Hematopoietic multipotent progenitor cell (in vitro differentiated cells): ENCODE measurements around the gene FAM200B. TPM values are rescaled to one million over a fixed set of nuclear protein-coding genes. Genes with fewer than 3 reads are reported as not detected.

ENCODE experiments used
- DNase-seq, 3 donors: peaks; one replicate each; pipeline ENCODE4 v3.0.0-alpha.2; 2011 to 2015; ENCODE audit warnings: low read depth in 2 of 3, low spot score in 2 of 3
- total RNA-seq: library from RNA; depleted of rRNA; stranded (reverse); fragments of >200 nt; gene quantifications from one replicate; pipeline ENCODE4 v1.2.3, GENCODE V29; 2012

FAM200B gene
- 8.3 TPM for total RNA-seq

DNA sequence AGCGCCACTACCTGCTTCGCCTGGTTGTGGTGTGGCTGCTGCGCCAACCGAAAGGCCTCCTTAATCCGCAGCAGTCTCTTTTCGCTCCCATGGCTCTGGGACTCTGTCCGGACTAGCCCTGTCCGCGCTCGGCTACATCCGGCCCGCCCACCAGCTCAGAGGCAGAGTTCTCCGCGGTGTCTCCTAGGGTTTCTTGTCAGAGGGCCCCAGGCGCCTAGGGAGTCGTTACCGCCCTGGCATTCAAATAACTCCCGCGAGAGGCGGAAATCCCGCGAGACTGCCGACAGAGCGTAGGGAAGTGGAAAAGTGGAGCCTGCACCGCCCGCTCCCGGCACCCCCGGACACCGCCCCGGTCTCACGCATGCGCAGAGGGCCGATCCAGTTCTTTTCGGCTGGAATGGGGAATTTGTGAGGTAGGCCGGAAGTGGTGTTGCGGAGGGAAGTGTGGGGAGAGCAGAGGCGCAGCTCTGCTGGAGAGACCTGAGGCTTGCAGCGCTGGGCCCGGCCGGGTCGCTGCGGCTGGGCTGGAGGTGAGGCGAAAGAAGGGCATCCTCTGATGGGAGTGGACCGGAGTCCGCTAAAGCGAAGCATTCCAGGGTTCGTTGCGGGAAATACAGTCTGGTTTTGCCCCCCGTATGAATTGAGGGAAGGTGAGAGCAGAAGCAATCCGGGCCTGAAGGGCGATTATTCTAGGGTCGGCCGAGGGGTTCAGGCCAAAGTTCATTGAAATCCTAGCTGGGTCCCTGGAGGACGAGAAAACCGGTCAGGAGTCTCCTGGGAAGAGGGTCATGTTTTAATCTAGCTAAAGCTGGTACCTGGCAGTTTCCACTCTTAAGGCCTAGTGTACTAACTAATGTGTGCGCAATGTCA lies at the start of gene FAM200B:
FAM200B (plus strand) TSS at position 456 of the 870 bp plus-strand sequence. CDS start 5,151 bp downstream, outside the sequence.
- peak; percentile 88 to 97 (median 94) for DNase-seq

DNA sequence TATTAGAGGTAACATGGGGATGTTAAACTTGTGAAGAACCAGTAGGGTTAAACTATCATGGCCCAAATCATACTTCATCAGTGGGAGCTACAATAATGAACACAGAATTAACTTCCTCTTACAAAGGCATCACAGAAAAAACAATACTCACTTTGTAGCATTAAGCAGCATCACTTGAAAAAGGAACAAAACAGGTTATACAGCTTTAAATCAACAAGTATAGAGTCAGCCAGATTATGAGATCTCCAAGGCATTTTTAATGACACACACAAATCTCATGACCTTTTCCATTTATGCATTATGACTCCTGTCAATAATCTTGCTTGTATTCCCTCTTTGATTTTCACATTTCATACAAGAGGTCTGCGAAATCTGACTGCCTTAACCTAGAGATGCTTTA lies 44.8 kb upstream of the FAM200B start:
- no peak for DNase-seq

DNA sequence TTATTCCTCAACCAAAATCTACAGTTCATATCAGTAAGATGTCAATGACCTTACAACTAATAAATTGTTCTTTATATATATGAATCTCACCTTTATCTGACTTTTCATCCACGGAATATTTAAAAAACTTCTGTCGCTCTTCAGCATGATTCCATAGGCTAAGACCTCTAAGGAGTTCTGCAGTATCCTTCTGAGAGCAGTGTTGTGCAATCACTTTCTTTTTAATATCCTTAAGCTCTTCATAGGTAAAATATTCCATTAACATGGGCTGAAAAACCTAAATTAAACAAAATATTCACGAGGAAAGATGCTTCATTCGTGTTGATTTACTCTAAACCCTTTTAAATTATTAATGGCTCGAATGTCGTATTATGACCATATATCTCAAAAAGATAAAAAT lies 43.2 kb upstream of the FAM200B start:
- DNase-seq, result no peak

DNA sequence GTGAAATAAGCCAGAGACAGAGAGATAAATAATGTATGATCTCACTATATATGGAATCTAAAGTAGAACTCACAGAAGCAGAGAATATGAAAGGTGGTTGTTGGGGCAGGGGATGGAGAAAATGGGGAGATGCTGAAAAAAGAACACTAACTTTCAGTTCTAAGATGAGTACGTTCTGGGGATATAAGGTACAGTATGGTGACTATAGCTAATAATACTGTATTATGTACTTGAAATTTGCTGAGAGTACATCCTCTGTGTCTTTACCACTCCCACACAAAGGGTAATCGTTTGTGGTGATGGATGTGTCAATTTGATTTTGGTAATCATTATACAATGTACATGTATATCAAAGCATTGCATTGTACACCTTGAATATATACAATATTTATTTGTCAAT lies 33.0 kb upstream of the FAM200B start:
- DNase-seq, result no peak

DNA sequence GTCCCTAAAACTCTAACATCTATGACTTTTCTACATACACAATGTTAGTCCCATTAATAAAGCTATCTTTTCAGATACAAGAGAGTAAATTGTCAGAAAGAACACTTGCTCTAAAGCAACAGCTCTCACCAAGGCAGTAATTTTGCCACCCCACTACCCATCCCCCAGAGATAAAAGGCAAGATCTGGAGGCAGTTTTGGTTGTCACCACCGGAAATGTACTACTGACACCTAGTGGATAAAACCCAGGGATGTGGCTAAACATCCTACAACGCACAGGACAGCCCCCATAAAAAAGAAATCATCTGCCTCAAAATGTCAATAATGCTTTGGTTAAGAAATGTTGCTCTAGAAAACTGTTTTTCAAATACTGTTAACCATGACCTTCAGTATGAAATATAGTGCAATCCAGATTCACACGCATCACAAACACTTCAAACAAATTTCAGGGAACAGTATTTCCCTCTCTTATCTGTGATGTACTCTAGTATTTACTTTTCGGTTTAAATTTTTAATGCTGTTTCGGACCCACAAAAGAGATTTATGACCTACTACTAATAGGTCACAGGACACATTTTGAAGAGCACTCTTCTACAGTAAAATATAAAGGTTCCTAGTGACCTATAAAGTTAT lies 31.6 kb upstream of the FAM200B start:
- peak; percentile 30 to 87 (median 77) for DNase-seq

DNA sequence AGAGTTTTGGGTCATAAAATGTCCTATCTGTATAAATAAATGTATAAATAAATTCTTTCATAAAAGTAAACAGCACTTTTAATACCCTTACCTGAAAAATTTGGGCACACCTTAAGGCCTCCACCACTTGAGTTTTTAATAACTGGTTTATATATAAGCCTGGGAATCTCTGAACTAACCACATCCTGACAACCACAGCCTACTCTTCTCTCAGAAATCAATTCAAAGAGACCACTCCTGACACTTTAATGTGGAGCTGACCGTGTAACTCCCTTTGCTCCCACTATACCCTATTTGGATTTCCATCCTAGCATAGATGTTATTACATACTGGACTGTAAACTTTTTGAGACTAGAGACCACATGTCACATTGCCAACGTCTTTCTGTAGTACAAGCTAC lies 30.0 kb upstream of the FAM200B start:
- no peak for DNase-seq

DNA sequence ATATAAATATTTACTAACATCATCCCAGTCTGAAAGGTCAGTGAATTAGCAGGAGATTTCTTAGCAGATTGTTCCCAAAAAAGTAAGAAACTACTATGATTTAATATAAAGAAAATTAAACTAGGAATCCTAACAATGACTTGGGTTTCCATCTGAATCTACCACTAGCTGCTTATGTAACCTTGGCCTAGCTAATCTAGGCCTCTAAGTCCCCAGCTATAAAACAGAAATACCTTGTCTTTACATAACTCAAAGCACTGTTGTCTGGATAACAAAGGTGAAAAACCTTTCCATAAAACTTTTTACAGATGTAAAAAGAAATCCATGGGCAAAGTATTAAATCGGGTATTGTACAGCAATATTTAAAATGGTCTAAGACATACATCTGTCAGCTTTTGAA lies 29.4 kb upstream of the FAM200B start:
- DNase-seq, result no peak

DNA sequence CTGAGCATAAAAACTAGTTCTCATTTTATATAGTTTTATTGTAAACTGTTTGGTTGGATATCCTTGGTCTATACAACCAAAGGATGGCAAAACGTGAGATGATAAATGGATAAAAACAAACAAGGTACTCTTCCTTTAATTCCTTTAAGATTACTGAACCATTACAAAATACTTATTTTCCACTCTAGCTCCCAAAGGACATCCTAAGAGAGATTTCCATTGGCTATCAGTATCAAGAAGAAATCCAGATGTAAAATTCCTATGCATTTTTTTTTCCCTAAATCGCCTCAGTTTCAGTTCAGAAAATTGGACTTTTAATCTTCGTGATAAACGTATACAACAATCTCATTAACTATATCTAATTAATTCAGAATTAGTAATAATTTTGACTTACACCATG lies 28.8 kb upstream of the FAM200B start:
- DNase-seq, result no peak

DNA sequence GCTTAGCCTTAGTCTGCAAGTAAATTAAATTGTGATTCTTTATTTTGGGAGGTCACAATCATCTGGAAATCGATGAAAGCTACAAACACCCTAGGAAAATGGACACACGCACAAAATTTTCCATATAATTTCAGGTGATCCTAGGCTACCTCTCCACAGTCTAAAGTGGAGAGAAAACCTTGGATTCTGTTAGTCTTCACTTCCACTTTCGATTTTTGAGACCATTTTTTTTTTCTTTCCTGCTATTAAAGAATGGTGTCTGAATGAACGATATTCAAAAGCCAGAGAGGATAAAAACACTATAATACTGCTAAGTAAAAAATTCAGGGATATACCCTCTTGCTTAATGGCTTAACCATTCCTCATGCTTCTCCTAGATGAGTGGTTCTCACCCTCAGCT lies 28.2 kb upstream of the FAM200B start:
- peak in 1 of 3 donors; percentile 21 for DNase-seq

DNA sequence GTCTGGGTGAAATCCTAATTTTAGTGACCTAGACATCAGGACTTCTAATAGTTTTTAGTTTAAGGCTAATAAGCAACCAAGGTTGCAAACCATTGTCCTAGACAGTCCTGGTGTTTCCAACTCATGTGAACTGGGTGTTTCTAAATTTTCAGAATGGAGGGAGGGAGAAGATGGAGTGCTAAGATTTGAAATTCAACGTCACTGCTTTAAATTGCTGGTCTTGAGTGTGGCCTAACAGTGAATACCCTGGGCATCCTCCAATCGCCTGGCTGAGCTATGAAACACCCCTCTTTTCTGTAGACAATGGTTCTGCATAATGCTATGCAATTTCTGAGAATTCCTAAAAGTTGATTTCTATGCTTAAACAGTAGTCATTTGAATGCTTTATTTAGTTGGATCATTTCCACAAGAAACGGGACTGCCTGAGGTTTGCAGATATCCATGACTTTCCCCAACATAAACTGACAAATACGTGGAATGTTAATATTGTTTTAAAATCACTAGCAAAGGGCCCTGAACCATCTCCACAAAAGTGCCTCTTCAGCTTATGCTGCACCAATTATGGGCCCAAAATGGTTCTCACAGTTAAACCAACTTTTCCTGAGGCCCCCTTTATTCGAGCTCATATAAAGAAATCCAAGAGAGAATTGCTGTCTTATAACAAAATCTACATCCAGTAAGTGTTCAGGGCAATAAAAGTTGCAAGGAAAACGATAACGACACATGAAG lies 27.6 kb upstream of the FAM200B start:
- peak in 2 of 3 donors; percentile 37 to 56 for DNase-seq

DNA sequence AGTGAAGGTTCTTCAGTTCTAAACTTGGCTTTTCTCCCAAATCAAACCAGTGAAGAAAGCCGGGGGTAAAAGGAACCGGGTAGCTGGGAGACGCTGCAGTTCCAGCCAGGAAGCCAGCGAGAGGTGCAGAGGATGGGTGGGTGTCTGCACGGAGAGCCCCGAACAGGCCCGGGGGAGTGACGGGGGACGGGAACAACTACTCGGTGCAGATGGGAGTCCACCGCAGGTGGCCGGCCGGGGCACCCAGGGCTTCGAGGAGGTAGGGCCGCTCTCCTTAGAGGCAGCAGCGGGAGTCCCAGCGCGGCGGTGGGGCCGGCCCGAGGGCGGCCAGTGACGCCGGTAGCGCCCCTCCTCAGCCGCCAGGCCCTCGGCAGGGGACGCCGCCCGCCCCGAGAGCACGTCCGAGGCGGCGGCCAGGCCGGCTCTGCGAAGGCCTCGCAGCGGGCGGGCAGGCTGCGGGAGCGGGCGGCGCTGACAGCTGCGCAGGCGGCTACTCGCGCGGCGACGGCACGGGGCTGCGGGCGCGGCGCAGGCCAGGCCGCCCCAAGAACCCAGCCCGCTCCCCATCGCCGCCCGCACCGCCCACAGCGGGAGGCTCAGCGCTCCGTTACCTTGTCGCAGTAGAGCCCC lies 26.9 kb upstream of the FAM200B start:
- peak in 2 of 3 donors; percentile 11 to 18 for DNase-seq

DNA sequence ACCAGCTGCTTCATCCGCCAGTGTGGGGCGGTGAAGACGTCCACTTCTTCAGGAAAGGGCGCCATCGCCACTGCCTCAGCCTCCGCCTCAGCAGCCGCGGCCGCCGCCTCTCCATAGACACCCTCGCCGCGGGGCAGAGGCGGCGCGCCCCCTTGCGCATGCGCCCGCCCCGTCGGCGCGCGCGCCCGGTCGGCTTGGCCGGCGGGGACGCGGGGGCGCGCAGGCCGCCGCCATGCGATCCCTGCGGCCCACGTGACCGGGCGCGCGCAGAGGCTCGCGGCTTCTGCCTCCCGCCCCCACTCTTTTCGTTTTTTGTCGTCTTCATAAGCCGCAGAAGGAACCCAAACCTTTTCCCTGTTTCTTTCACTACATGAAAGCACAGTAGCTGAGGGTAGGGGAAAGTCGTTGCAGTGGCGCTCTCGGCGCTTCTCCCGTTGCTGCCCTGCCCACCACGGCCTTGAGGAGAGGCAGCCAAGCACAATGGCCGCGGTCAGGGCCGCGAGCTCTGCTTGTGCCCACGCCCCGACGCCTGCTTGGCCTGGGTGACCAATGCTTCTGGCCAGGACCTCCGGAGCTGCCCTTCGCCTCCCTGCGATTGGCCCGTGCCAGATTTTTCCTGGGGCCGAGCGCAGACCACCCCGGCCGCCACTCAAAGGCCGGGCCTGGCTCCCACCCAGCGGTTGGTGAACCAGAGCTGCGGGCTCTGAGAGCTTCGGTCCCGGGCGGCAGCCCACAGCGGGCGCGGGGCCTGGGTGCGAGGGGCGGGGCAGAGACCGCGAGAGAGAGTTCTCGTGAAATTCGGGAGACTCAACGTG lies 26.2 kb upstream of the FAM200B start, which contains the start of gene FBXL5:
FBXL5 (minus strand) TSS at position 135 of the 815 bp plus-strand sequence; CDS start at position 65, 70 bp downstream.
- peak; percentile 82 to 93 (median 88) for DNase-seq

DNA sequence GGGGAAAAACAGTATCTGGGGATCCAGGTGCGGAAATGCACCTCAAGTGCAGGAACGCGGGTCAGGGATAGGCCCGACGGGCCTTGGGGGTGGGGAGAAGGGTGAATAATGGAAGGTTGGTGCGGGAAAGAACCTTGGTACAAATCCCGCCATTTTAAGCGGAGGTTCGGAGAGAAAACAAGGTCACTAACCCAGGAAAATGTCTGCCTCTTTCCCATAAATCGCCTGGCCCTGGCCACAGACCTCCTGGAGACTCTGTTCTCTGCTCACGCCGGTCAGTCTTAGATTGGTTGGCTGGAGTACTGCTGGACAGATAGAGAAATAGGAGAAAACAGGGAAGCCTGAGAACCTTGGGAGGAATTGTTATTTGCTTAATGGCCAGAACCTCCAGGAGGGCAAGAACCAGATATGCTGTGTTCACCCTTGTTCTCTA lies 25.6 kb upstream of the FAM200B start:
- no peak for DNase-seq

DNA sequence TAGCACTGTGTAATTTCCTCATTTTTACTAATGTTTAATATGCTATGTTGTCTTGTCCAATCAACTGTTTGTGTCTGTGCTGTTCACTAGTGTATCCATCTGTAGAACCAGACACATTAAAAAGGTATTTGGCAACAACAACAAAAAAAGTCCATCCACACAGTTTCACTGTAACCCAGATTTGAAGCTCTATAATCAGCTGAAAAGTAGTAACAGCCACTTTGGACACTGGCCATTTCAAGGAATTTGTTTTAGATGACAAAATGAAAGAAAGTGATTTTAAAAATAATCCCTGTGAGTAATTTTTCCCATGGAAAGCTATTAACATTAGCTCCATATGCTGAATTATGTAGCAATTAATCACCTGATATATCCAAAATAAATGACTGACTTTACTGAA lies 24.3 kb upstream of the FAM200B start:
- DNase-seq, result no peak

DNA sequence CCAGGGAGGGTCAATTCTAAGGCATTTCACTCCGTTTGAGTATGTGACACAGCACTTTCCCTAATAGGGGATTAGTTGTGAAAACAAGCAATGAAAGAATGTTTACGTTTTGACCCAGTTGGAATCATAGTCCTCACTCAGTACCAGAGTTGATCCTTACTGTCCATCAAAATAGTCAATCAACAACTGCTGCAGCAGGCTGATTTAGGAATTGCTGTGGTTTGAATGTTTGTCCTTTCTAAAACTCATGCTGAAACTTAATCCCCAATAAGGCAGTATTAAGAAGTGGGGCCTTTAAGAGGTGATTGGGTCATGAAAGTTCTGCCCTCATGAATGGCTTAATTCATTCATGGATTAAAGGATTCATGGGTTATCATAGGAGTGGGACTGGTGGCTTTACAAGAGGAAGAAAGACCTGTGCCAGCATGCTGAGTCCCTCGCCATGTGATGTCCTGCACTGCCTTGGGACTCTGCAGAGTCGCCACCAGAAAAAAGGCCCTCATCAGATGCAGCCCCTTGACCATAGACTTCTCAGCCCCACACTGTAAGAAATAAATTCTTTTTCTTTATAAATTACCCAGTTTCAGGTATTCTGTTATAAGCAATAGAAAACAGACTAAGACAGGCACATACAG lies 23.4 kb upstream of the FAM200B start:
- DNase-seq, result no peak

DNA sequence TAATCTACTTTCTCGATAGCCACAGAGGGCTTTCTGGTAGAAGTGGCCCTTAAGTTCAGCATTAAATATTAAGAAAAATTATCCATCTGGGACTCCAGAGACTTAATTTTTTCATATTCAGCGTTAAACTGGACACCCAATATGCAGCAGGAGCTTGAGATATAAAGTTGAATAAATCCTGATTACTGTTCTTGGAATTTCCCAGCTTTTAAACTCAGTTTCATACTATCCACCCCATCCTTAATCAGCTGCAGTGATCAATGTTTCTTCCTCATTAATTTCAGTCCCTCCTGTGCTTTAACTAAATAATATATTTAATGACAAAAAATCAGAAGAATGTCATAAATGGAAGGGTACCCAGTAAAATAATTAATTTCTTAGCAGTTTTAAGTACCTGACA lies 22.8 kb upstream of the FAM200B start:
- no peak for DNase-seq

DNA sequence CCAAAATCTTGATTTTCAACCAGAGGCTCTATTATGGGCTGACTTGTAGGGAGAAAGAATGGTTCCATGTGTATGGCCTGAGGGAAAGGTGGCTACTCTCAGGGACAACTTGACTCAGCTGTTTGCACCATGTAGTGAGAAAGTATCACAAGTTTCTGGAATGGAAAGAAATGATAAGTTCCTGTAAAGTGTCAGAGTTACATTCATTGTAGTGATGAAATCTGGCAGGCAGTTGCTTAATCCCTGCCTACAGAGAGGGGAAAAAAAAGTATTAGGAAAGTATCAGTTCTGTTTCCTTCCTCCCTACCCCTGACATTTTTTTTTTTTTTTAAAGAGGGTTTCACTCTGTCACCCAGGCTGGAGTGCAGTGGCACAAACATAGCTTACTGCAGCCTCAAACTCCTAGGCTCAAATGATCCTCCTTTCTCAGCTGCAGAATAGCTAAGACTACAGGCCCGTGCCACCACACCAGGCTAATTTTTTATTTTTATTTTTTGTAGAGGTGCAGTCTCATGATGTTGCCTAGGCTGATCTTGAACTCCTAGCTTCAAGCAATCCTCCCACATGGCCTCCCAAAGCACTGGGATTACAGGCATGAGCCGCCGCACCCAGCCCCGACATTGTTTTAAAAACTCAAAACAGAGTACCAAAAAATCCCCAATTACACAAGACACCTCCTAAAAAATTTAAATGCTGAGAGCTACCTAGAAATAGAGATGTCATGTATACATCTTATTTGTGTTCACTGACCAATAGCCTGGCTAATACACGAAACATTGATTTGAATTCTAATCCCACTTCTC lies 21.7 kb upstream of the FAM200B start:
- peak in 1 of 3 donors; percentile 21 for DNase-seq

DNA sequence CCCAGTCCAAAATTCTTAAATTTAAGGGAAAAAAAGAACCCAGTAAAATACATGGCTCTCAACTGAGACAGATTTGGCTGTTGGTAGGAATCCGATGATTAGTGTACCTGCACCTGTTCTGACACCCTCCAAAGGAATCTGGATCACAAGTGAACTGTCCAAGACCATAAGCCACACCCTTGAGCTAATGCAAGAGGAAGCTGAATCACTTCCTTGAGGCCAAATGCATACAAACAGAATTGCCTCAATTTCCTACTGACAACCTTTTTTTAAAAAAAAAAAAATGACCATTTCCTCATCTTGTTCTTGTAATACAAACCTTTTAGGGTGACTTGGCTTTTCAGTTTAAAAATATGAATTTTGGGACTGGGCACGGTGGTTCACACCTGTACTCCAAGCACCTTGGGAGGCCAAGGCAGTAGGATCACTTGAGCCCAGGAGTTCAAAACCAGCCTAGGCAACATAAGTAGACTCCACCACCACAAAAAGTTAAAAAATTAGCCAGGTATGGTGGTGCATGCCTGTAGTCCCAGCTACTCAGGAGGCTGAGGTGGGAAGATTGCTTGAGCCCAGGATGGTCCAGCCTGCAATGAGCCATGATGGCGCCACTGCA lies 15.8 kb upstream of the FAM200B start:
- no peak for DNase-seq
